SU-DHL-6 (cell line): Measurements from ENCODE around the gene ADAM12.

Source experiments
- H2AFZ ChIP-seq: fragments of 200-600 bp; sonication (generic); 2 replicates; pipeline ENCODE4 v1.6.1; 2014; ENCODE audit warnings: low read depth, mild to moderate bottlenecking, moderate library complexity, mixed read lengths, antibody characterized with exemption, low read length; ENCODE audit not compliant: severe bottlenecking
- H3F3A ChIP-seq: fragments of 200-600 bp; shearing (Covaris generic); 2 replicates; pipeline ENCODE4 v1.6.0; 2016; ENCODE audit warnings: antibody characterized with exemption, mild to moderate bottlenecking; ENCODE audit not compliant: insufficient read depth
- H3K27ac ChIP-seq: fragments of 200-600 bp; sonication (generic); 2 replicates; pipeline ENCODE4 v1.5.1; 2016; ENCODE audit warnings: low read depth, mild to moderate bottlenecking, low read length, moderate library complexity, mixed read lengths
- H3K27me3 ChIP-seq: fragments of 200-600 bp; sonication (generic), shearing (Covaris generic); 2 replicates; pipeline ENCODE4 v1.6.0; 2014; ENCODE audit warnings: mild to moderate bottlenecking, low read length
- H3K36me3 ChIP-seq: fragments of 200-600 bp; sonication (generic); 2 replicates; pipeline ENCODE4 v1.6.1; 2014; ENCODE audit warnings: mild to moderate bottlenecking, low read length, mixed read lengths
- H3K4me2 ChIP-seq: fragments of 300-600, 200-600 bp; shearing (Covaris generic), sonication (generic); 2 replicates; pipeline ENCODE4 v1.6.0; 2014; ENCODE audit warnings: low read length, low read depth, mild to moderate bottlenecking; ENCODE audit not compliant: poor library complexity, severe bottlenecking
- H3K4me3 ChIP-seq: fragments of 200-600 bp; sonication (generic); 2 replicates; pipeline ENCODE4 v1.5.1; 2014; ENCODE audit warnings: antibody characterized with exemption, low read length, mild to moderate bottlenecking, mixed read lengths; ENCODE audit not compliant: insufficient read depth, poor library complexity, severe bottlenecking
- H3K79me2 ChIP-seq: fragments of 200-600 bp; sonication (generic); 2 replicates; pipeline ENCODE4 v1.6.1; 2014; ENCODE audit warnings: mild to moderate bottlenecking, low read length, moderate library complexity; ENCODE audit not compliant: insufficient read depth
- H3K9ac ChIP-seq: fragments of 200-600 bp; sonication (generic); 2 replicates; pipeline ENCODE4 v1.7.0; 2014; ENCODE audit warnings: mild to moderate bottlenecking, low read length
- H3K9me2 ChIP-seq: fragments of 200-600 bp; sonication (generic); replicated peaks from 2 replicates; pipeline ENCODE4 v1.6.1; 2014; ENCODE audit warnings: low read length; ENCODE audit not compliant: insufficient read depth
- H3K9me3 ChIP-seq: fragments of 200-600 bp; sonication (generic); 2 replicates; pipeline ENCODE4 v1.6.1; 2014; ENCODE audit warnings: low read length, mixed read lengths; ENCODE audit not compliant: insufficient read depth
- H4K20me1 ChIP-seq: fragments of 200-600 bp; sonication (generic); 2 replicates; pipeline ENCODE4 v1.6.1; 2014; ENCODE audit warnings: low read depth, mild to moderate bottlenecking, antibody characterized with exemption, low read length, moderate library complexity, mixed read lengths
- EZH2phosphoT487 ChIP-seq: fragments of 200-600 bp; sonication (generic), shearing (Covaris generic); conservative IDR thresholded peaks from 2 replicates; pipeline ENCODE4 v1.6.1; 2018; ENCODE audit warnings: mild to moderate bottlenecking, antibody characterized with exemption, low read length, moderate library complexity, mixed read lengths
- TF ChIP-seq, protein P1 (sequence below): fragments of 200-600 bp; sonication (generic); IDR thresholded peaks from one replicate; pipeline ENCODE4 v1.5.1; 2017; ENCODE audit warnings: antibody characterized with exemption, mild to moderate bottlenecking, low read length, moderate library complexity; ENCODE audit not compliant: insufficient read depth, poor library complexity, severe bottlenecking

ADAM12 gene

DNA sequence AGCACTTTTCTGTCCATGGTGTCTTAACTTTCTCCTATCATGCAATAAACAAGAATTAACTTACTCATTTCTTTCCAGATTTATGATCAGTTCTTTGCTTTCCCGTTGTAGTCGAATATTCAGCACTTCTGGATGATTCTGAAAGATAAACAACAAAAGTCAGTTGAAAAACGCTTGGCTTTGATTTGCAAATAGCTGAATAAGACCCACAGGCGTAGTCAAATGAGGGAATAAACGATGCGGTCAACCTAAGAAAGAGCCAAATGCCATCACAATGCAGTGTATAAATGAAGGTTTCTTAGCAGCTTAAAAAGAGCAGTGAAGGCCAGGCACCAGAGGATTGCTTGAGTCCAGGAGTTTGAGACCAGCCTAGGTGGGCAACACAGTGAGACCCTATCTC, 109.4 kb downstream of the ADAM12 start:
- Histone ChIP-seq H3K36me3 (no peaks in the 10 kb centered on the region), H3K4me3 (no peak overlapping the region), H3K9me2 (no peaks in the 10 kb centered on the region), H3K9me3 (no peaks in the 10 kb centered on the region), H3K9ac (no peak overlapping the region), H3K4me2 (no peak overlapping the region), H3F3A (no peaks in the 10 kb centered on the region), H3K27ac (no peak overlapping the region), H4K20me1 (no peaks in the 10 kb centered on the region; the same call in 1 of the 2 replicates), H3K79me2 (no peaks in the 10 kb centered on the region), H3K27me3 (no peaks in the 10 kb centered on the region; the same call in 1 of the 2 replicates), H2AFZ (no peak overlapping the region)
- no peak for TF ChIP-seq EZH2phosphoT487
- TF ChIP-seq, protein P1, sequence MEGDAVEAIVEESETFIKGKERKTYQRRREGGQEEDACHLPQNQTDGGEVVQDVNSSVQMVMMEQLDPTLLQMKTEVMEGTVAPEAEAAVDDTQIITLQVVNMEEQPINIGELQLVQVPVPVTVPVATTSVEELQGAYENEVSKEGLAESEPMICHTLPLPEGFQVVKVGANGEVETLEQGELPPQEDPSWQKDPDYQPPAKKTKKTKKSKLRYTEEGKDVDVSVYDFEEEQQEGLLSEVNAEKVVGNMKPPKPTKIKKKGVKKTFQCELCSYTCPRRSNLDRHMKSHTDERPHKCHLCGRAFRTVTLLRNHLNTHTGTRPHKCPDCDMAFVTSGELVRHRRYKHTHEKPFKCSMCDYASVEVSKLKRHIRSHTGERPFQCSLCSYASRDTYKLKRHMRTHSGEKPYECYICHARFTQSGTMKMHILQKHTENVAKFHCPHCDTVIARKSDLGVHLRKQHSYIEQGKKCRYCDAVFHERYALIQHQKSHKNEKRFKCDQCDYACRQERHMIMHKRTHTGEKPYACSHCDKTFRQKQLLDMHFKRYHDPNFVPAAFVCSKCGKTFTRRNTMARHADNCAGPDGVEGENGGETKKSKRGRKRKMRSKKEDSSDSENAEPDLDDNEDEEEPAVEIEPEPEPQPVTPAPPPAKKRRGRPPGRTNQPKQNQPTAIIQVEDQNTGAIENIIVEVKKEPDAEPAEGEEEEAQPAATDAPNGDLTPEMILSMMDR: no peak

DNA sequence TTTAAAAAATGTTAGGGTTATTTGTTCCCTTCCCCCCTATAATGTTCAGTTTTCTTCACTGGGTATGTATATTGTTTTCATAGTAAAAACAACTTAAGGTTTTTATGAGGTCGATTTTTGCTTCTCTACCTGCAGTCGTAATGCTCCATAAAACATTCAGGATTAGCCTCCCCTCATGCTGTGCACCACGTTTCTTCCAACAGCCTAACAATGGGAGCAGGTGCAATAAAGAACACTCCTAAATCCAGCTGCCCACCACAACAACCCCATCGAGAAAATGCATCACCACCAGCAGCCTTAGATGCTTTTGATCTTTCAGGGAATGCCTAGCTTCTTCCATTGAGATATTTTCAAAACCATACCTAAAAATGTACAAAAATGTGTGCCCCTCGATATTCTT, 111.1 kb downstream of the ADAM12 start:
- Histone ChIP-seq H4K20me1 (no peaks in the 10 kb centered on the region; the same call in 1 of the 2 replicates), H3K9me2 (no peaks in the 10 kb centered on the region), H3K27ac (no peak overlapping the region), H3K27me3 (no peaks in the 10 kb centered on the region; the same call in 1 of the 2 replicates), H3K36me3 (no peaks in the 10 kb centered on the region), H3K4me2 (no peak overlapping the region), H2AFZ (no peak overlapping the region), H3K9ac (no peak overlapping the region), H3K9me3 (no peaks in the 10 kb centered on the region), H3K4me3 (no peak overlapping the region), H3F3A (no peaks in the 10 kb centered on the region), H3K79me2 (no peaks in the 10 kb centered on the region)
- TF ChIP-seq EZH2phosphoT487: no peak
- TF ChIP-seq, protein P1: no peak

DNA sequence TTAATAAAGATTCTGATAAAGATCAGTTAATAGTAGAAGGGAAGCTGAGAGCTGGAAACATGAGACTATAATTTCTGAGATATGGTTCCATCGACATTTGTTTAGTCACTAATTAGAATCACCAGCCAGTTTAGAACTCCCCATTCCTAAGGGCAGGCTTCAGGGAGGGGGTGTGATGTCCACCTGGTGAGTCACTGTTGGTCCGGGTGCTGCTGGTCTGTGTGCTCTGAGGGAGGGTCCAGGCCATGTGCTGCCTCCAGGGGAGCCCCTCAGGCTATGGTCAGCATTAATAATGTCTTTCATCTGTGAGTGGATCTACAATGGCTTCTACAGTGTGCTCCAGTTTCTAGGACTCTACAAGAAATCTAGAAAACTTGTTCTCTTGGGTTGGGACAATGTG, 115.8 kb downstream of the ADAM12 start:
- no peak overlapping the region for H3K4me3 ChIP-seq
- H2AFZ ChIP-seq: no peak overlapping the region
- H3K9me3 ChIP-seq: no peaks in the 10 kb centered on the region
- H3K27ac ChIP-seq: no peak overlapping the region
- no peaks in the 10 kb centered on the region for H3F3A ChIP-seq
- H3K9me2 ChIP-seq: no peaks in the 10 kb centered on the region
- H3K79me2 ChIP-seq: no peaks in the 10 kb centered on the region
- H3K4me2 ChIP-seq: no peak overlapping the region
- no peaks in the 10 kb centered on the region for H3K36me3 ChIP-seq
- H3K9ac ChIP-seq: no peak overlapping the region
- no peak for TF ChIP-seq EZH2phosphoT487
- TF ChIP-seq, protein P1: no peak
- no peaks in the 10 kb centered on the region; the same call in 1 of the 2 replicates for H3K27me3 ChIP-seq
- no peaks in the 10 kb centered on the region; the same call in 1 of the 2 replicates for H4K20me1 ChIP-seq
